HG03521 (cell line): Measurements from ENCODE around the gene ZNF740.
"Not testable (repeated sequence)": the region's sequence is repeated elsewhere in the genome, so short reads cannot be mapped to it uniquely, and the experiment has no call there.

ENCODE experiments used
- ATAC-seq: cut with Tn5 transposase; IDR thresholded peaks from one replicate; pipeline ENCODE4 v1.9.1; 2021; ENCODE audit warnings: mild to moderate bottlenecking, moderate library complexity; ENCODE audit not compliant: unreplicated experiment

ZNF740 gene

GRCh38 chr12:53172352-53172751, 8.2 kb upstream of the ZNF740 start:
- ATAC-seq, result no peak

DNA sequence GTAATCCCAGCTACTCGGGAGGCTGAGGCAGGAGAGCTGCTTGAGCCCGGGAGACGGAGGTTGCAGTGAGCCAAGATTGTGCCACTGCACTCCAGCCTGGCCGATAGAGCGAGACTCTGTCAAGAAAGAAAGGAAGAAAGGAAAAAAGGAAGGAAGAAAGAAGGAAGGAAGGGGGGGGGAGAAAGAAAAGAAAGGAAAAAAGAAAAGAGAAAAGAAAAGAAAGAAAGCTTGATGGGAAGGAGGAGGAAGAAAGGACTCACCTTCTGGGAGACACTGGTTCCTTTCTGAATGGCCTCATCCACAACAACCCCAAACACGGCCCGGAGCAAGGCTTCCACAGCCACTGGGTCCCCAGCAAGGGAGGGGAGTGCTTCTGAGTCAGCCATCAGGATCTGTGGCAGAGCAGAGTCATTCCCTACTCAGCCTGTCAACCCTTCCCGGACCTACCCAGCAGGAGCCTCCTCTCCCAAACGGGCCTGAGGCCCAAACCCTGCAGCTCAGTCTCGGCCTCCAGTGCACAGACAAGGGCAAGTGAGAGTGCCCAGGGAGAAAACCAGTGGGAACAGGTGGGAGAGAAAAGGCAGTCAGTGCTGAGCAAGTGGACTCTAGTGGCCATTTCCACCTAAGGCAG, 7.3 kb upstream of the ZNF740 start:
- no peak for ATAC-seq

- ATAC-seq, result no peak
Observed at GRCh38 chr12:53174881-53175491, 5.5 kb upstream of the ZNF740 start.

- ATAC-seq, result no peak
Observed at GRCh38 chr12:53176750-53177149, 3.8 kb upstream of the ZNF740 start.

DNA sequence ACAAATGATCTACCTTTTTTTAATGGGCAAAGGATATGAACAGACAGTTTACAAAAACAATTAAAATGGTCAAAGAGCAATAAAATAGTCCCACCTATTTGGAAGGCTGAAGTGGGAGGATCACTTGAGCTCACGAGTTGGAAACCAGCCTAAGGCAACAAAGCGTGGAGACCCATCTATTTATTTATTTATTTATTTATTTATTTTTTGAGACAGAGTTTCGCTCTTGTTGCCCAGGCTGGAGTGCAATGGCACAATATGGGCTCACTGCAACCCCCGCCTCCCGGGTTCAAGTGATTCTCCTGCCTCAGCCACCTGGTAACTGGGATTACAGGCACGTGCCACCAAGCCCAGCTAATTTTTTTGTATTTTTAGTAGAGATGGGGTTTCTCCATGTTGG, 3.1 kb upstream of the ZNF740 start:
- not testable (repeated sequence) for ATAC-seq

DNA sequence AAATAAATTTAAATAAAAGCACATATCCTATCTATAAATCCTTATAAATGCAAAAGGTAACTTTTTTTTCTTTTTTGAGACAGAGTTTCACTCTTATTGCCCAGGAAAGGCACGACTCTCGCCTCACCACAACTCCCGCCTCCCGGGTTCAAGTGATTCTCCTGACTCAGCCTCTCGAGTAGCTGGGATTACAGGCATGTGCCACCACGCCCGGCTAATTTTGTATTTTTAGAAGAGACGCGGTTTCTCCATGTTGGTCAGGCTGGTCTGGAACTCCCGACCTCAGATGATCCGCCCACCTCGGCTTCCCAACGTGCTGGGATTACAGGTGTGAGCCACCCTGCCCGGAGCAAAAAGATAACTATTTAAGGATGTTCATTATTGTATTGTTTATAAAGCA, 1.7 kb upstream of the ZNF740 start:
- ATAC-seq, result not testable (repeated sequence)

DNA sequence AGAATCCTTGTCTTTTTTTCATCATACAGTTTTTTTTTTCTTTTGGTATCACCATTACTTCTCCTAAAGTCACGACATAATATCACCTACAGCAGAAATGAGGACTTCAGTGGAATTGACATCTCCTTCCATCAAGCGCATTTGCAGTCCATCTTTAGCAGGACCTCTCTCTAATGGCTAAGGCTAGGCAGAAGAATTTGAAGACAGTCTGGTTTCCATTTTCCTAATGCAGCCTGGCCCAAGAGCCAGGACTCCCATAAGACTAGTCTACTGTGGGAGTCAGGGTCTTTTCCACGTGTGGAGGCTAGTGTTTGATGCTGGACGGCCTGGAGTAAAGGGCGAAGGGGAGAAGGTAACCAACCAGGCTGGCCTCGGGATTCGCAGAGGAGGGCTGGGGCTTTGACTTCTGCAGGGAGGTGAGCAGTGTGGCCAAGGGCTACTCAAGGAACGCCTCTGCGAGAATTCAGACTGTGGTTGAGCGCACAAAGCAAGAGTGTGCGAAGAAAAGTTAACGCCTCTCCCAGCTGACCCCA, 769 bp upstream of the ZNF740 start:
- ATAC-seq, result peak; percentile 7

DNA sequence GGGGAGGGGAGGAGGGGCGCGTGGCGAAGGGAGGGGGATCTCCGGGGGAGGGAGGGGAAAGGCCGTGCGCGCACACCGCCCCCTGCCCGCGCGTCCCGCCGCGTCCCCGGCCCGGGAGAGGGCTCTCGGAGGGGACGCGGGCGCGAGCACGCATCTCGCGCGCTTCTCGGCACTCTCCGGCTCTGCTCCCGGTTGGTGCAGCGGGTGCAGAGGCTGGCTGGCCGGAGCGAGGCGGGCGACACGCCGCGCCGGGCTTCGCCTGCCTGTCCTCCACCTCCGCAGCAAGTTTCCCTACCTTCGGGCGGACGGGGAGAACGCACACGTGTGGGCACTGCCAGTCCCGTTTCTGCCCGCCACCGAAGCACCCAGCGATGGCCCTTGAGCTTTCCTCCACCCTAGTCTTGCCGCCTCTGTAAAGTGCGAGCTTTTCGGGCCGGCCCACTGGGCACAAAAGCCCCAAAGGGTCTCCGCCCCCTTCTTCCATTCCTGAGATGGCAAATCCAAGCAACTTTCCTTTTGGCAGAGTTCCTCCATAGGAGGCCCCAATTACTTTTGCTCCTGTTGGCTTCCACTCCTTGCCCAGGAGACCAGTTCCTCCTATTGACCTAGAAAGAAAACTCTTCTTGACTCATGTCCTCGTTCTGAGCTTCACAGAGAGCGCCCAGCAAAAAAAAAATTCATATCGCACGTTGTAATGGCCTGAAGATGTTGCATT, 566 bp downstream of the ZNF740 start:
- ATAC-seq, result peak; percentile 44

- no peak for ATAC-seq
Observed at GRCh38 chr12:53181935-53182334, 1.4 kb downstream of the ZNF740 start.

DNA sequence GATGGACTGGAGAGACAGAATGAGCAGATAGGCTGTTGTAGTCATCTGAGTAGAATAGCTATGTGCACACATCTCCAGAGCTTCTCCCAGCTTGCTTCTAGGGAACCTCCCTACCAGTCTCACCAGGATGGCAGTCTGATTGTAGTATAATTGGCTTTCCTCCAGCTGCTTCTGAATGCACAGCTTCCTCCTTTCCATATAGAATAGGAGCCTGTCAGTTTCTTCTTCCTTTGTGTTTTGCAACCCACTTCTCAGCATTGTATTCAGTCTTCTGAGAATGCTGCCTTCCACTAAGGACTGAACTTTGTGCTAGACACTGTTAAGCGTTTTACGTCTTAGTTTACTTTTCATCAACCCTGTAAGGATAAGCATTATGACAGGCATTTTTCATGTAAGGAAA, 2.4 kb downstream of the ZNF740 start:
- no peak for ATAC-seq

- ATAC-seq, result no peak
Observed at GRCh38 chr12:53184828-53185227, 4.3 kb downstream of the ZNF740 start.

GRCh38 chr12:53185582-53186153, 5.1 kb downstream of the ZNF740 start:
- ATAC-seq, result no peak

GRCh38 chr12:53186745-53187144, 6.2 kb downstream of the ZNF740 start:
- no peak for ATAC-seq

- ATAC-seq, result no peak
Observed at GRCh38 chr12:53187145-53187899, 6.8 kb downstream of the ZNF740 start.

DNA sequence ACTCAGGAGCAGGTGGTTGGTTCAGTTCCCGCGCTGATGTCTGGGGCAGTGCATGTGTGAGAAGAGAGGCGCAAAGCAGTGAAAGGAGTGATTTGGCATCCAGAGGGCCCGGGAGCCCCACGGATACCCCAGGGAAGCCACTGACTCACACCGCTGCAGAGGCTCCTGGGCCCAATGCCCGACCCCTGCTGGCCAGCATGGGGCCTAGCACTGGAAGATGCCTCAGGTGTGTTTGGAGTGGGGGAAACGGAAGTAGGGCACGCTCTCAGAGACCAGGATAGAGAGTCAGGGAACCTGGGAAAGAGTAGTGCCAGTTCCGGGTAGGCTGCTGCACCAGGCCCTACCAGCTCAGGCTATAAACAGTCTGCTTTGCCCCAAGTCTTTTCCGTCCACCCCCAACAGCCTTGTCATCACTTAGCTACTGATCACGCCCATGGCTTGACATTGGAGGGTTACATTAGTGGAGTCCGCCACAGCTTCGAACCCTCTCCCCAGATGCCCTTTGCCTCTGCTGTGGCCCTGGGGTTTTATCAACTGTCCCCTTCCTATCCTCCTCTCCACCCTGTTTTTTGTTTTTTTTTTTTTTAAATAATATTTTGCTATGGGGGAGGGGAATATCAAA, 9.7 kb downstream of the ZNF740 start:
- no peak for ATAC-seq

DNA sequence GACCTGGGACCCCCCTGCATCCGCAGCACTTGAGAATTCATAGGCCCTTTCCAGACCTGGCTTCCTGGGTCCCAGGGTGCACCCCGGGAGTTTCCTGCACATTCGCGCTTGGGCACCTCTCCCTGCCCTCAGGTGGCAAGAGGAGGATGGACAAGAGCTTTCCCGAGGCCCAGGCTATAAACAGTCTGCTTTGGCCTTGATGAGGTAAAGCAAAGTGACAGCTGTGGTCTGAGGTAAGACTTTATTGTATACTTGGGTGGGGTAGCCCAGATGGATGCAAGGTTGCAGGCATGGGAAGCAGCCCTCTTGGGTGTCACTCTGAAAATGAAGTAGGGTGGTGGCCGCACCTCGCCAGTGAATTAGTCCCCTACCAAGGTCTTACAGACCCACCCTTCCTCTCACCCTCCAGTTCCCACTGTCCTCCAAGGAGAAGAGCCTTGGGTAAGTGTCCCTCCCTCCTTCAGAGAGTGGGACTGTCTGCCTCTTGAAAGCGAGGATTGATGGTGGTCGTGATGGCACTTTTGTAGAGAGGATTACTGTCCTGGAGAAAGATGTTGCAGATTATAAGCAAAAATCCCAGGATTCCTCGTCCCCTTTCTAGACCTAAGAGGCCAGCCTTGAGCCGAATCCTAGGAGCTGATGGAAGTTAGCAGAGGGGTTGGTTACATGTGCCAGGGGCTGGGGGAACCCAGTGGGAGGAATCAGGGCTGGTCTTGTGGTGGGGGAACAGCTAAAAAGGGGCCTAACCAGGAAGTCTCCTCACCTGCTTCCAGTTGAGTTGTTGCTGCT, 10.8 kb downstream of the ZNF740 start:
- ATAC-seq, result no peak

DNA sequence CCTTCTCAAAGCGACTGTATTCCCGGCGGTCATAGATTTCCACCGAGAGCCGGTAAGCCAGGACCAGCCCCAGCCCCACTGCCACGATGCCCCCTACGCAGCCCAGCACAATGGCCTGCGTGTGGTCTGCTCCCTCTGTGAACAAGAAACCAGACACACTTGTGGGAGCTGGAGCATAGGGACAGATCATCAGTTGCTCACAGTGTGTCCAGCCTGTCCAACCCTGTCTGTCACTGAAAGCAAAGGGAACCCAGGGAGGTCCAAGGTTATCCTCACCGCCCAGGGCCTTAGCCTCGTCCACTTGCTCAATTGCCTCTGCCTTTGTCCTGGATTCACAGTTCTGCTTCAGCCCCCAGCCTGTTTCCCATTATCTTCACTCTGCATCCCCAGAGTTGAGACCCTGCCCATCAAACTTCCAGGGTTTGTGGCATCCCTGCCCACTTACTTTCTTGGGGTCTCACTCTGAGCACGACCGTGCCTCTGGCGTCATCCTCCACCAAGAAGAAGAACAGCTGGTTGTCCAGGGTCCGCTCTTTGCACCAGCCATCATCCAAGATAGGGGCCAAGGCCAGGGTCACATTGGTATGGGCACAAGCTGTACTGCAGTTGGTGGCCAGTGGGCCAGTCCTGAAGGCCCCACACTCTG, 11.5 kb downstream of the ZNF740 start:
- ATAC-seq, result no peak

GRCh38 chr12:53192531-53193021, 12.1 kb downstream of the ZNF740 start:
- no peak for ATAC-seq

DNA sequence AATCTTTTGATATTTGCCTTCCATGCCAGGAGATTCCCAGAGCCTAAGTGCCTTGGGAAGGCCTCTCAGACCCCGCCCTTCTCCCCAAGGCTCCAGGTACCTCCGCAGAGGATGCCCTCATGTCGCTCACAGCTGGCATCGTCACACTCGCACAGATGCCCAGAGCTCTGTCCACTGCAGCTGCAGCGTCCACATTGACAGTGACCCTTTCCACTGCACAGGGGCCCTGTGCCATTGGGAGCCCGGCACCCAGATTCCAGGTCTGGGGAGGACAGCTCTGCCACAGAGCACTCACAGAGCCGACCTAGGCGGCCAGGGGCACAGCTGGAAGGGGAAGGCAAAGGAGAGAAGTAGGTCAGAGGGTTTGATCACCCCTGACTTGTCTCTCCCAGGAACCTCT, 12.5 kb downstream of the ZNF740 start:
- no peak for ATAC-seq
